Activated T-cell treated with anti-CD3 and anti-CD28 coated beads for 48 hours (primary cell): Measurements from ENCODE around the gene CDHR2.
A peak's percentile ranks its signal among the peaks of the same experiment; 100 is the strongest.
"Not testable (repeated sequence)": the region's sequence is repeated elsewhere in the genome, so short reads cannot be mapped to it uniquely, and the experiment has no call there.

Source experiments
- DNase-seq: peaks from one replicate; pipeline ENCODE4 v3.0.0-alpha.2; 2020; ENCODE audit warnings: low read depth

CDHR2 gene

GRCh38 chr5:176542135-176542595, 7.0 kb upstream of the CDHR2 start:
- peak; percentile 67 for DNase-seq

DNA sequence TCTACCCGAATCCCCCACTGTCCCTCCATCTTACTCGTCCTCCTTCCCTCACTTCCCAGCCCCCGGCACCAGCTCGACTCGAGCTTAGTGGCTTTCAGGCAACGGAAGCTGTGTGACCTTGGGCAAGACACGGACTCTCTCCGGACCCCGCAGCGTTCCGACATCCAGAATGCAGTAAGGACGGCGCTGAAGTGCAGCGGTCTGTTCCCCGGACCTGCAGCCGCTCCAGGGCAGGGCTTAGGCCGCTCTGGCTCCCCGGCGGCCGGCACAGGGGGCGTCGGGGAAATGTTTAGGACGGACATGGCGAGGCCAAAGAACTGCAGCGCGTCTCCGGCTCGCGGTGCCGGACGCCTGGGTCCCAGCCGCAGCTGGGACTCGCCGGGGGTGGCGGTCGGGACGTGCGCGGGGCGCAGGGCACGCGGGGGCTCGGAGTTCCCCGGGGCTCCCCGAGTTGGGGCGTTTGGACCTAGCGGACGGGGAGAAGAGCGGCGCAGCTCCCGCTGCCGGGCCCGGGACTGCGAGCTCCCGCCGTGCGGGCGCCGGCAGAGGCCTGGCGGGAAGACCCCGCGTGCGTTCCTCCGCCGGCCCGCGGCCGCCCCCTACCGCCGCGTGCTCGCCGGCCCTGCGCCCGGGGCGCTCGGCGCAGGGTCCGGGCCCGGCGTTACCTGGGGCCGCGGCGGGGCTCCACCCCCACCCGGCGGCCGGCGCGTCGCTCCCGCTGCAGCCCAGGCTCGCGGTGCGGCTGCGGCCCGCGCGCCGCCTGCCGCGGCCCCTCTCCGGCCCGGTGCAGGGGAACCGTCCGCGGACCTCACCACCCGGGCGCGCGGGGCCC, 6.3 kb upstream of the CDHR2 start:
- no peak for DNase-seq

GRCh38 chr5:176543428-176544182, 5.5 kb upstream of the CDHR2 start:
- DNase-seq, result peak; percentile 80

GRCh38 chr5:176545388-176545736, 3.8 kb upstream of the CDHR2 start:
- no peak for DNase-seq

DNA sequence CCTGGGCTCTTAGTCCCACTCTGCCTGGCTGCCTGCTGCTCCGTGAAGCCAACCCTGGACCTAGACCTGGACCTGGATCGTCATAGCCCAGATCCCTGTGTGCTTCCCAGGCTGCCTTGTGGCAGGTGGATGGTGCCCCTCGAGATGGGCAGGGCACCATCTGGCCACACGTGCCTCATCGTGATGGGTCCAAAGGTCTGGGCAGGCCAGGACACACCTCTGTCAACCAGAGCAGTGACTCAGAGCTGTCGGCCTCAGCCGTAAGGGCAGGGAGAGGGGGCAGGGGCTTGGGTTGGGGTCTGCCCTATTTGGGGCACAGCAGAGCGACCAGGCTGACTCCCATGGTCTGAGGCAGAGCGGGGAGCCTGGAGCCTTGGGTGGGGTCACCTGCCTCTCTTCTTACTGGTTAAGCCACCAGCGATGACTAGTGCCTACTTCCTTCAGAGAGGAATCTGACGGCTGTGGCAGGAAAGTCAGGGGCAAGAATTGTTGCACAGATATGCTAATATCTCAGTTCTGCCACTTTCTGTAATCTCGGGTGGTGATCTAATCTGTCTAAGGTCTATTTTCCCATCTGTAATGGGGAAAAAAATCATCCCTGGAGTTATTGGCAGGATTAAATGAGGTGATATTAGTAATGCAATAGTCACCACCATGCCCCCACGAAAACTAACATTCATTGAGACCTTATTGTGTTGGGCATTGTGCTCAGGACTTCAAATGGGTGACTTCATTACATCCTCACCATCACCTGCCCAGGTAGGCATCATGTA, 3.2 kb upstream of the CDHR2 start:
- DNase-seq, result no peak

DNA sequence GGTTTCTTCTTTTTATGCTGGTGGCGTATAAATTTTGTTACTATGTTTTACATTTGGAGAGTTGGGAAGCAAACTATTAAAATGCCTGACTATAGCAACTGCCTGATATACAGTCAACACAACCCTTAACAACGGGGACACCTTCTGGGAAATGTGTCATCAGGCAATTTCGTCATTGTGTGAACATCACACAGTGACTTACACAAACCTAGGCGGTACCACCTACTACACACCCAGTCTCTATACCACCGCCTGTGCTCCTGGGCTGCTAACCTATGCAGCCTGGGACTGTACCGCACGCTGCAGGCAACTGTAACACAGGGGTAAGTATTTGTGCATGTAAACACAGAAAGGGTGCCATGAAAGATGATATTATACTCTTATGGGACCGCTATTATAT, 1.3 kb upstream of the CDHR2 start:
- DNase-seq, result no peak

GRCh38 chr5:176549871-176550270, 729 bp downstream of the CDHR2 start:
- no peak for DNase-seq

DNA sequence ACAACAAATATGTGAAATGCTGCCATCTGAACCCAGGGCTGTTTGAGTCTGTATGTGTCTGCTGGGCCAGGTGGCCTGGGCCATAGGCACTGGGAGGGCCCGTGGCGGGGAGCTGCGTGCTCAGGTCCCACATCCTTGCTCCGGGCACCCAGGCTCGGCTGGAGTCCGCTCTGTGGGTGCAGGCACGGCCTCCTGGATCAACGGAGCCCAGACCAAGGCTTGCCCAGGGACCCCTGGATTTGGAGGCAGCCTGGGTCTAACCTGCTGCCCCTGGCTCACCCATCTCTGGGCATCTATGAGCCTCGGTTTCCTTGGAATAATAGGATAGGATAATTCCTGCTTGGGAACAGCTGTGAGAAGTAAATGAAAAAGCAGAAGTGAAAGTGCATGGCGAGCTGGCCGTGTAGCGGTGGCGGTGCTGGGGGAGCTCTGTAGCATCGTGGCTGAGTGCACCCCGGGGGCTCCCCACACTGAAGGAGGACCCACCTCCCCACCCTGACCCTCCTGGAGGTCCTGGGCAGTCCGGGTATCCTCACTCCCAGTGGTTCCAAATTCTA, 1.2 kb downstream of the CDHR2 start:
- no peak for DNase-seq

DNA sequence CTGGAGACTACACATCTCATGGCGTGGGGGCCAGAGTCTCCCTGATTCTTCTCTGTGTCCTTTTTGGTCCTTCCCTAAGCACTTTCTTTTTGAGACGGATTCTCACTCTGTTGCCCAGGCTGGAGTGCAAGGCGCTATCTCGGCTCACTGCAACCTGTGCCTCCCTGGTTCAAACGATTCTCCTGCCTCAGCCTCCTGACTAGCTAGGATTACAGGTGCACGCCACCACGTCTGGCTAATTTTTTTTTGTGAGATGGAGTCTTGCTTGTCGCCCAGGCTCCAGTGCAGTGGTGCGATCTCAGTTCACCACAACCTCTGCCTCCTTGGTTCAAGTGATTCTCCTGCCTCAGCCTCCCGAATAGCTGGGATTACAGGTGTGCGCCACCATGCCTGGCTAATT, 1.8 kb downstream of the CDHR2 start:
- DNase-seq, result not testable (repeated sequence)

DNA sequence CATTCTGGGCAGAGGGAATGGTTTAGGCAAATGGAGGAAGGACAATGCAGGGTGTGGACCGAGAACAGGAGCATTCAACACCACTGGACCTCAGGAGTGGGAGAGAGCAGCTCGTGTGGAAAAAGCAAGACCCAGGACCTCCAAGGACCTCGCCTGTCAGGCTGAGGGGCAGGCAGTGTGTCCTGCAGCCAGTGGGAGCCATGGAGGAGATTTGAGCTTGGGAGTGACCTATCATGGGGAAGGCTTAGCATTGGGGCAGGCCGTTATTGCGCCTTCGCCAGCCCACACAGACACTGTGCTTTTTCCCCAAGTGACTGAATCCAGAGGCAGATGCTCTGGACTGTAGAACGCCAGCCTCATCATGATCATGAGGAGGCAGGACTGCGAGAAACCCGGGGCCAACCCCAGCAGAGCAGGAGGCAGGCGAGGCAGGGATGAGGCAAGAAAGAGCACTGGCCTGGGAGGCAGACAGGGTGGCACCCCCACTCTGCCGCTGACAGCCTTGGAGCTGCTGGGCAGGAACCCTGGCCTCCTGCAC, 3.3 kb downstream of the CDHR2 start:
- DNase-seq, result no peak

DNA sequence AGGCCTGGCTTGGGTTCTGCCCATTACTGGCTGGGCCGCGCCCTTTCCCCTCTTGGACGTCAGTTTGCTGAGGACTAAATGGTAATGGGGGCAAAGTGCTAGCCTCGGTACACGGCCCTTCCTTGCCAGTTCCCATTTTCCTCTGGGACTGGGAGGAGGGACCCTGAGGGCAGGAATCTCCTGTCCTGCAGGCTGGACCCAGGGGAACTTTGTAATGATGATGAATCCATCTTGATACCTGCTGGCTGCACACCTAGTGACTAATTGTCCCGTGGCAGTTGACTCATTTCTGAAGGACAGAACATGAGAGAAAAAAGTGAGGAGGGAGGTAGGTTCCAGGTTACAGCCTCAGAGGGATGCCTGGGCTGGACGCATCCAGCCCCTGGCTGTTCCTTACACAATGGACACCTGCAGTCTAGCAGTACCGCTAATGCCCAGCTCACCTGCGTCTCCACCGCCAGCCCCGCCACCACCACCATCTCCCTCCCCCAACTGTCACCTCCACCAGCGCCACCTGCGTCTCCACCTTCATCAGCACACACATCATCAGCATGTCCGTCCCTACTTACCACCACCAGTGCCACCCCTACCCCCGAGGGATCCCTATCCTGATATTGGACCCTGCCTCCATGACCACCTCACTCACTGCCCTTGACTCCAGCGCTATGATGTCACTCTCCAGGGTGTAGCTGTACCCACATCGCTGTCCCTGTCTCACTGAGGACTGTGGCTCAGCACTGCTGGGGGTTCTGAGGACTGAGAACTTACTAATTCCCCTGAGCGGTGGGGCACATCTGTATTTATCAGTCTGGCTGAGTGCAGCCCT, 4.3 kb downstream of the CDHR2 start:
- no peak for DNase-seq

- DNase-seq, result no peak
These were observed 8.7 kb downstream of the CDHR2 start for GRCh38 chr5:176557846-176558245.

DNA sequence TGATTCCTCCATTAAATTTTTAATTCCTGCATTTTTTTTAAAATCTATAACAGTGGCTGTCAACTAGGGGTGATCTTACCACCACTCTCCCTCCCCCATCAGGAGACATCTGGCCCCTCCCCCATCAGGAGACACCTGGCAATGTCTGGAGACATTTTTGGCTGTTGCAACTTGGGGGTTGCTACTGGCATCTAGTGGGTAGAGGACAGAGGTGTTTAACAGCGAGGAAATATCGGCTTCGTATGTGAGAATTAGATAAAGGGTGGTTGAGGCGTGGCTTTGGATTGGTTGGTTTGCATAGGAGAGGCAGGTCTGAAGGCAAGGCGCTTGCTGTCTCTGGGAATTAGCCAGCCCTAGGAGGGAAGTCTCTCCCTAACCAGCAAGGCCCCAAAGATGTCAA, 10.5 kb downstream of the CDHR2 start:
- no peak for DNase-seq

DNA sequence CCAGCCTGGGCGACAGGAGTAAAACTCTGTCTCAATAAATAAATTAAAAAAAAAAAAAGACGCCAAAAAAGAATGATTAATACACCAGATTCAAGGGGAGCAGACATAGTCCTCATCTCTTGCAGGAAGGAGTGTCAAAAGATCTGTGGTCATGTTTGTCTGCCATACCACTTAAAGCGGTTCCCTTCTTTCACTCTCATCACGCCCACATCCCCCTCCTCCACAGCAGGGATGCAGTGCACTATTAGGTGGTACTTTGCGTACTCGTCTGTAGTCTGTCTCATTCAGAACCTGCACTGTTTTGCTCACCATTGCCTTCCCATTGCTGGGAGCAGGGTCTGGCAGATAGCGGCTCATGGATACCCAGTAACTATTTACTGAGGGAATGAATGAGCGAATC, 11.2 kb downstream of the CDHR2 start:
- peak; percentile 39 for DNase-seq

DNA sequence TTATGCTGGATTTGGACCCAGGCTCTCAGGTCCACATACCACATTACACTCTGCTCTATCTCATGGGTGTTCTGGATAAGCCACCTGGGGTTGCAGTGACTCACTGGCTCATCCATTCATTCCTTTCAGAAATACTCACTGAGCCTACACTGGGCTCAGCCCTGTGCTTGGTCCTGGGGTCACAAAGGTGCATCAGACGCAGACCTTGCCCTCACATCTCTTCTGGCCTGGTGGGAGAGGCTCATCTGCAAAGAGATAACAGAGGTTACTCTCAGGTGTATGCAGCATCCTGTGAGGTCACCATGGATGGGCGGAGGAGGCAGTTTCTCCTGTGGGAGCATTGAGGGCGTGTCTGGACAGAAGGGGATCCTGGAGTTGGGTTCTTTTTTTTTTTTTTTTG, 12.1 kb downstream of the CDHR2 start:
- no peak for DNase-seq

DNA sequence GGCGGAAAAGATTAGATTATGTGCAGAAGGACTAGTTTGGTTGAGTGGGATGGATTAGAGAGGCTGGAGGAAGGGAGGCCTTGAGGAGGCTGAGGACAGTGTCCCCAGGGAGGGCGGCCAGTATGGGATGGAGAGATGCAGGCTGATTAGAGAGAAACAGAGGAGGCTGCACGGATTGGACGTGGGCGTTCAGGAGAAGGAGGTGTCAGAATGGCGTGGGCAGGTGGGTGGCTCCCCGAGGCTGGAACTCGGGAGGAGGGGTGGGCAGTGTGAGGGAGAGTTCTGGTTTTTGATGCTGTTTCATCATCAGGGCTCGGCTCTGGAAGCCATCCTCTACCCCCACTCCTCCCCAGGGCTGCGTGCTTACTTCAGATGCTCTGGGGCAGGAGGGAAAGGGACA, 13.0 kb downstream of the CDHR2 start:
- no peak for DNase-seq

DNA sequence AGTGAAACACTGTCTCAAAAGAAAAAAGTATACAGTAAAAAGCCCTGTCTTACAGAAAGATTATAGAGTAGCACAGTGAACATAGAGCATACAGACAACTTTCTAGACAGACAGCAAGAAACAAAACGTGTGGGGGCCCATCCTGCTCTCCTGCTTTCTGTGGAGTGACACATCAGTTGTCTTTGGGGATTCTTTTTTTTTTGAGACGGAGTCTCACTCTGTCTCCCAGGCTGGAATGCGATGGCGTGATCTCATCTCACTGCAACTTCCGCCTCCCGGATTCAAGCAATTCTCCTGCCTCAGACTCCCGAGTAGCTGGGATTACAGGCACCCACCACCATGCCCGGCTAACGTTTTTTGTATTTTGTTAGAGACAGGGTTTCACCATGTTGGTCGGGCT, 14.9 kb downstream of the CDHR2 start:
- DNase-seq, result no peak

- DNase-seq, result no peak
These were observed 16.7 kb downstream of the CDHR2 start for GRCh38 chr5:176565760-176566288.

GRCh38 chr5:176568657-176569056, 19.5 kb downstream of the CDHR2 start:
- DNase-seq, result no peak

- DNase-seq, result no peak
These were observed 20.9 kb downstream of the CDHR2 start for GRCh38 chr5:176570044-176570443.
